ENCODE results near the gene VEGFC.

DNA sequence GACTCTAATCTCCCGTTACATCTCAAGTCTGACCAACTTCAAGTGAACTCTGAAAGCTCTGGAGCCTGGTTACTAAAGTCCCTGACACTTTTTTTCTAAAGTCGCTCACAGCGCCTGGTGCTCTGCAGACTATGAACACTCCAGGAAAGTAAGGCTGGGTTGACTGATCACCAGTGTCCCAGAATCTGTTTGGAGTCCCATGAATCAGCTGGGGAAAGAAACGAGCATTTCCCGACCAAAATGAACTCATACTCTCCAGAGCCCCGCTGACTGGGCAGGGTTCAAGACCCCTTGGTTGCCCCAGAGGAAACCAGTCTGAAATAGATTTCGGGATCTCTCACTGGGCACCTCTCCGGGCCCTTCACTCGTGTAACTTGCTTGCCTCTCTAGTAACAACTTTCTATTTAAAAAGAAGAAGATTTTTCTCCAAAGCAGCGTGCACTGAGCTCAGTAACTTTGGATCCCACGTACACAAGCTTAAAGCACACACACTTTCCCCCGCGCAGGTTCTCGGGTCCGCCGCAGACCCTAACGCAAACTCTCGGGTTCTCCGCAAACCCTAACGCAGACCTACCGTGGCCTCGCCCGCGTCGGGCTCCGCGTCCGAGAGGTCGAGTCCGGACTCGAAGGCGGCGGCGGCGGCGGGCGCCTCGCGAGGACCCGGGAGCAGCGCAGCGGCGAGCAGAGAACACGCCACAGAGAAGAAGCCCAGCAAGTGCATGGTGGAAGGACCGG is 964 bp downstream of the VEGFC start:
- TF ChIP-seq FOXA1 (IDR thresholded peaks at IDR 0.05) (no peak), ELF4 (IDR thresholded peaks at IDR 0.05) (no peak)
